Mucosa of descending colon (tissue), 3 donors: ENCODE data around the gene CCT7. TPM values are rescaled to one million over a fixed set of nuclear protein-coding genes. Genes with fewer than 3 reads are reported as not detected.

ENCODE experiments used
- ATAC-seq: fragments of 200-7000 bp; cut with Tn5 transposase; one replicate; pipeline ENCODE4 v1.9.1; 2020; ENCODE audit warnings: mild to moderate bottlenecking, moderate library complexity
- DNase-seq, 3 donors: peaks; one replicate each; pipeline ENCODE4 v3.0.0-alpha.2; 2020
- H3K36me3 ChIP-seq: fragments of 200-600 bp; one replicate; pipeline ENCODE4 v1.8.0; 2021; ENCODE audit warnings: low read depth, mild to moderate bottlenecking
- H3K4me1 ChIP-seq: fragments of 200-600 bp; one replicate; pipeline ENCODE4 v1.8.0; 2021; ENCODE audit warnings: low read depth, mild to moderate bottlenecking
- H3K4me3 ChIP-seq: fragments of 200-600 bp; one replicate; pipeline ENCODE4 v1.8.0; 2021; ENCODE audit warnings: mild to moderate bottlenecking
- H3K9me3 ChIP-seq: fragments of 200-600 bp; one replicate; pipeline ENCODE4 v1.8.0; 2021; ENCODE audit warnings: mild to moderate bottlenecking
- intact Hi-C, 2 donors: fragments of 100-400 bp; cut with DNase I in 1 of 2; cut with micrococcal nuclease in 1 of 2; formaldehyde crosslinking; loops; one replicate each; pipeline versions ENCODE4 v1.11.0 to v1.11.1; 2022; cut with DNase I, micrococcal nuclease
- total RNA-seq, 3 donors: library from RNA; stranded (reverse); fragmentation: NEBNext Ultra II Directional in 2 of 3; extraction: Animal tissue kit (Norgen Biotek cat#: 25700) in 2 of 3; gene quantifications; one replicate each; pipeline versions ENCODE4 v1.2.1 to v1.2.4, GENCODE V29; 2021 to 2023
- TF ChIP-seq, protein P1 (sequence below): fragments of 200-600 bp; IDR thresholded peaks from one replicate; pipeline ENCODE4 v1.8.0; 2022; ENCODE audit warnings: antibody characterized with exemption, mild to moderate bottlenecking
- donor health status: DM: no; HTN: no; CAD: no; lungs with moderate emphysema.
- donor health status: DM: no; HTN: no; CAD: no.
- donor health status: DM: no; HTN: yes; CAD: no.

The CCT7 gene
- total RNA-seq, 3 donors from 2014 or later: 132 to 207 (median 144) TPM

- H3K4me3 ChIP-seq: no peak overlapping the region
Observed at GRCh38 chr2:73292316-73292905, 58.3 kb downstream of the CCT7 start.

DNA sequence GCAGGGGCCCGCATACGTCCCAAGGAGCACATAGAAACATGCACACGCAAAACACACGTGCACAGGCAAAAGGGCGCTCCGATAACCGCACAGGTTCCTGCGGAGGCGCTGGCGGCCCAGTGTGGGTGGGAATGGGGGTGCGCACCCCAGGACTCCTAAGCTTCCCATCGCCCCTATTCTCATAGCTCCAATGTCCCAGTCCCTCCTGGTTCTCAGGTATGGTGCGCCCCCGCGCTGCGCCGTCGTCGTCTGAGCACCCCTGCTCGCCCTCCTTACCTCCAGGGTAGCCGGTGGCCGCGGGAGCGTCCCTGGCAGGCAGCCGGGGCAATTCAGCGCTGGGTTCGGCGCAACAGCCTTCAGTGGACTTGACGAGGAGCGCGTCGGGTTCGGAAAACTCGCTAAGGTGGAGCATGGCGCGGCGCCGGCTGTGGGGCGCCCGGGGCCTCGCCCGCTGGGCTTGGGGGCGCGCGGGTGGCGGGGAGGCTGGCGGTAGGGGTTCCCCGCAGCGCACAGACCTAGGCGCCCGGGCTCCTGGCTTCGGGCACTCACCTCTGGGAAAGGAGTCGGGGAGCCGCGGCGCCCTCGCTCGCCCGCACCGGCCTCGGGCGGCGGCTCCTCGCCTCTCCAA is 58.9 kb downstream of the CCT7 start:
- H3K4me3 ChIP-seq: no peak overlapping the region
- intact Hi-C loops: no loop called here
- DNase-seq (no peak), ATAC-seq (no peak)
- H3K36me3 ChIP-seq: no peaks in the 10 kb centered on the region
- TF ChIP-seq, protein P1, sequence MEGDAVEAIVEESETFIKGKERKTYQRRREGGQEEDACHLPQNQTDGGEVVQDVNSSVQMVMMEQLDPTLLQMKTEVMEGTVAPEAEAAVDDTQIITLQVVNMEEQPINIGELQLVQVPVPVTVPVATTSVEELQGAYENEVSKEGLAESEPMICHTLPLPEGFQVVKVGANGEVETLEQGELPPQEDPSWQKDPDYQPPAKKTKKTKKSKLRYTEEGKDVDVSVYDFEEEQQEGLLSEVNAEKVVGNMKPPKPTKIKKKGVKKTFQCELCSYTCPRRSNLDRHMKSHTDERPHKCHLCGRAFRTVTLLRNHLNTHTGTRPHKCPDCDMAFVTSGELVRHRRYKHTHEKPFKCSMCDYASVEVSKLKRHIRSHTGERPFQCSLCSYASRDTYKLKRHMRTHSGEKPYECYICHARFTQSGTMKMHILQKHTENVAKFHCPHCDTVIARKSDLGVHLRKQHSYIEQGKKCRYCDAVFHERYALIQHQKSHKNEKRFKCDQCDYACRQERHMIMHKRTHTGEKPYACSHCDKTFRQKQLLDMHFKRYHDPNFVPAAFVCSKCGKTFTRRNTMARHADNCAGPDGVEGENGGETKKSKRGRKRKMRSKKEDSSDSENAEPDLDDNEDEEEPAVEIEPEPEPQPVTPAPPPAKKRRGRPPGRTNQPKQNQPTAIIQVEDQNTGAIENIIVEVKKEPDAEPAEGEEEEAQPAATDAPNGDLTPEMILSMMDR: no peak
- H3K9me3 ChIP-seq: no peaks in the 10 kb centered on the region
- peaks cover 9% of the 10 kb centered on the region for H3K4me1 ChIP-seq

More at GRCh38 chr2:73292316-73292905, 58.3 kb downstream of the CCT7 start:
- intact Hi-C loops: no loop called here
- Histone ChIP-seq H3K36me3 (no peaks in the 10 kb centered on the region), H3K4me1 (peaks cover 9% of the 10 kb centered on the region), H3K9me3 (no peaks in the 10 kb centered on the region)
- DNase-seq (no peak), ATAC-seq (no peak)
- TF ChIP-seq, protein P1: no peak

DNA sequence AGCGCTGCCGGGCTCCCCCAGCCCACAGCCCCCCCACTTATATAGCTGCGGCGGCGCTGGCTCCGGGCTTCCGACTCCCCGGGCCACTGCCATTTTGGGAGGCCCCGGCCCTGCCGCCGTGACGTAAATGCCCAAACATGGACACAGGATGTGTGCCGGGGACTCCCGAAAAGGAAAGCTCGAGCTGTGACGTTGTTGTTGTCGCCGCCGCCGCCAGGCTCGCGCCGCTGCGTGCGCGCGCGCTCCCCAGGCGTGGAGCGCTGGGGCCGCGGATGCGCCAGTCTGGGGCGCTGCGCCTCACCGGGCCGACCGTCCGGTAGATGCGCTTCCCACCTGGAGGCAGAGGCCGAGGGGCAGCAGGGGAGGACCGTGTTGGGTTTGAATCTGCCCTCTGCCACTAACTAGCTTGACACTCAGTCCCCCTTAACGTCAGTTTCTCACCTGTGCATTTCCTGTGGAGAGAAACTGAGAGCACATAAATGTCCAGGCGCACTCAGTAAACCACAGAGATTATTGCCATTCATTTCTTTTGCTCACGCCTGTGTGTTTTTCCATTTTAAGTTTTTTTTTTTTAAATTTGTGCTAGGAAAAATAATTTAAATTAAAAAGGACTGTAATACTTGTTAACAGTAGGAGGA is 59.5 kb downstream of the CCT7 start, which contains the start of gene EGR4:
TSS of gene EGR4 (minus strand) at position 15 of the 638 bp plus-strand sequence. CDS start 231 bp downstream, outside the sequence.
- TF ChIP-seq, protein P1: no peak
- intact Hi-C loops: no loop called here
- no peaks in the 10 kb centered on the region for H3K36me3 ChIP-seq
- peak; percentile 86 for ATAC-seq
- H3K4me3 ChIP-seq: no peak within 1 kb of the TSS
- H3K9me3 ChIP-seq: no peaks in the 10 kb centered on the region
- DNase-seq: peak; percentile 54 to 80 (median 58)
- peaks cover 9% of the 10 kb centered on the region for H3K4me1 ChIP-seq

DNA sequence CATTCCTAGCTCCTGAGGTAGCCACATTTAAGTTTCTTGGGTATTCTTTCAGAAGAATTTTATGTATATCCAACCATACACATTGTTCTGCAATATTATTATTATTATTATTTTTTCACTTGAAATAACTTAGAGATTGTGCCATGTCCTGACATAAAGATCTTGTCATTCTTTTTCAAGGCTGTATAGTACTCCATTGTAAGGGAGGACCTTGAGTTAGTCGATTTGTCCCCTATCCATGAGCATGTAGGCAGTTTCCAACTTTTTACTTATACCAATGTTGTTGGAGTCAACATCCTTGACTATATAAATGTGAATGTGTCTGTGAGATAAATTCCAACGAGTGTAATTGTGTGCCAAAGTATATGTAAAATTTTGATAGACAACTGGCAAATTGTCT is 60.1 kb downstream of the CCT7 start:
- Histone ChIP-seq H3K9me3 (no peaks in the 10 kb centered on the region), H3K4me1 (peaks cover 9% of the 10 kb centered on the region), H3K4me3 (no peak overlapping the region), H3K36me3 (no peaks in the 10 kb centered on the region)
- no peak for ATAC-seq
- DNase-seq: no peak
- intact Hi-C loops: no loop called here
- TF ChIP-seq, protein P1: no peak

DNA sequence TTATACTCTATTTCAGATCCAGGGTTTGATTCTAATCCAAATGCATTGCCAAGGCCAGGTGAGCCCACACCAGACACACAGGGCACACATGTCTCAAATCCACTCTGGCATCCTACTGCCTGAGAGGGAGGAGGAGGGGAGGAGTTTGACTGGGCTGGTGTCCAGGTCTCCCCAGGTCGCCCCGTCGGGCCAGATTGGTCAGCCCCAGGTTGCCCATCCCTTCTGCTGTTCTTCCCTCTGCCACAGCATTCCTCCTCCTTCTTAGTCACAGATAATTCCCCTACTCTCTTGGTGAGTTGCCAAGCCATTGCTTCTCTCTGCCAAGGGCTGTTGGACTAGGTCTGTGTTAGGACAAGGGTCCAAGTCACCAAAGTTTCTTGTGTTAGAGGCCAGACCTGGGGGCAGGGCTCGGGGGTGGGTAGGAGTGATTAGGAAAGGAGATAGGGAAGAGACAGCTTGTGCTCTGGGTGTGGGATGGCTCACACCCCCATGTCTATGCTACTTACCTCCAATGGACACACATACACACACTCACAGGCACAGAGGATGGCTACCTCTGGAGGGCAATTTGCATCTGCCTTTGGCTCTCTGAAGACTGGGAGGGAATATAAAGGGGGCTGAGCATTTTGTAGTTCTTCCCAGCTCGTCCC is 61.8 kb downstream of the CCT7 start:
- no peak overlapping the region for H3K4me3 ChIP-seq
- intact Hi-C loops: no loop called here
- DNase-seq (no peak), ATAC-seq (no peak)
- H3K4me1 ChIP-seq: peaks cover 9% of the 10 kb centered on the region
- H3K36me3 ChIP-seq: no peaks in the 10 kb centered on the region
- H3K9me3 ChIP-seq: no peaks in the 10 kb centered on the region
- TF ChIP-seq, protein P1: no peak
